K562 (cell line): ENCODE measurements around the gene RBM22. TPM values are rescaled to one million over a fixed set of nuclear protein-coding genes. Genes with fewer than 3 reads are reported as not detected.

Source experiments
- ATAC-seq: fragments of 200-7000 bp; cut with Tn5 transposase; 3 replicates; pipeline ENCODE4 v1.9.1; 2020; ENCODE audit warnings: moderate library complexity
- BruUV-seq: library from RNA; stranded (reverse); fragments of 400-500 nt; replicated peaks from 2 replicates; lab custom pipeline; 2021; lab: Mats Ljungman, UMichigan
- CTCF ChIA-PET: fragments of 300-600 bp; formaldehyde crosslinking; extraction: SDS; loops from one replicate; lab custom pipeline; 2021; ENCODE audit warnings: low intra/inter-chr PET ratio; lab: Yijun Ruan, JAX
- POLR2A ChIA-PET: fragments of 300-600, 350-650 bp; sonication (Branson Sonifier 250); formaldehyde crosslinking; extraction: SDS; loops from one replicate; lab custom pipeline; 2021; ENCODE audit warnings: antibody characterized with exemption, inconsistent platforms; lab: Yijun Ruan, JAX
- DNase-seq, 4 experiments: peaks; one replicate each; pipeline versions ENCODE4 v3.0.0 to v3.0.0-alpha.2; 2011 to 2018; ENCODE audit warnings: low spot score in 3 of 4, mixed read lengths in 3 of 4; ENCODE audit errors: extremely low read depth in 1 of 4
- FAIRE-seq: peaks from 2 replicates; lab custom pipeline; 2011; peaks lifted over from hg19 to GRCh38; lab: Jason Lieb, UNC
- H2AFZ ChIP-seq: 2 replicates; pipeline ENCODE4 v1.6.0; 2011; ENCODE audit warnings: low read depth, low read length, control low read depth, inconsistent platforms
- H3K27ac ChIP-seq: fragments of 200-600 bp; 3 replicates; pipeline ENCODE4 v1.8.0; 2011; ENCODE audit warnings: low read depth, mild to moderate bottlenecking, control low read depth, inconsistent platforms, low read length, moderate library complexity, mixed read lengths; ENCODE audit errors: extremely low read depth
- H3K27me3 ChIP-seq, 2 experiments: fragments of 300-600 bp in 1 of 2; 2 replicates in 1 of 2; 3 replicates in 1 of 2; pipeline versions ENCODE4 v1.6.0 to v1.8.0; 2011; ENCODE audit warnings: inconsistent platforms in 2 of 2, low read length in 2 of 2, mild to moderate bottlenecking in 1 of 2, mixed read lengths in 1 of 2, moderate library complexity in 1 of 2; ENCODE audit not compliant: control insufficient read depth in 2 of 2, insufficient read depth in 2 of 2
- H3K36me3 ChIP-seq: fragments of 300-600 bp; 3 replicates; pipeline ENCODE4 v1.8.0; 2011; ENCODE audit warnings: mild to moderate bottlenecking, low read length, inconsistent platforms; ENCODE audit not compliant: control insufficient read depth, insufficient read depth
- H3K4me1 ChIP-seq, 2 experiments: fragments of 200-600 bp in 1 of 2; replicated peaks in 1 of 2; 2 replicates in 1 of 2; 3 replicates in 1 of 2; pipeline versions ENCODE4 v1.5.1 to v1.8.0; 2011; ENCODE audit warnings: inconsistent platforms in 2 of 2, low read length in 2 of 2, mild to moderate bottlenecking in 1 of 2, mixed read lengths in 1 of 2, moderate library complexity in 1 of 2; ENCODE audit not compliant: control insufficient read depth in 2 of 2, insufficient read depth in 2 of 2
- H3K4me2 ChIP-seq: 2 replicates; pipeline ENCODE4 v1.6.1; 2011; ENCODE audit warnings: low read length, control low read depth, inconsistent platforms, mixed read lengths; ENCODE audit not compliant: insufficient read depth
- H3K4me3 ChIP-seq: fragments of 200-600 bp; sonication (generic), shearing (Covaris generic); 2 replicates; pipeline ENCODE4 v1.5.1; 2016; ENCODE audit warnings: control low read depth, inconsistent platforms
- H3K79me2 ChIP-seq: fragments of 200-600 bp; 3 replicates; pipeline ENCODE4 v1.8.0; 2011; ENCODE audit warnings: low read length, inconsistent platforms; ENCODE audit not compliant: control insufficient read depth, insufficient read depth
- H3K9ac ChIP-seq, 2 experiments: 2 replicates each; pipeline versions ENCODE4 v1.6.0 to v1.6.1; 2011; ENCODE audit warnings: low read depth in 2 of 2, low read length in 2 of 2, control low read depth in 1 of 2, inconsistent platforms in 1 of 2, mild to moderate bottlenecking in 1 of 2, mixed read lengths in 1 of 2; ENCODE audit not compliant: insufficient read depth in 1 of 2
- H3K9me1 ChIP-seq: one replicate; pipeline ENCODE4 v1.6.0; 2011; ENCODE audit warnings: inconsistent platforms, mild to moderate bottlenecking, low read length, moderate library complexity; ENCODE audit not compliant: control insufficient read depth, insufficient read depth
- H3K9me3 ChIP-seq: replicated peaks from 2 replicates; pipeline ENCODE4 v1.5.1; 2011; ENCODE audit warnings: low read depth, low read length, inconsistent platforms; ENCODE audit not compliant: control insufficient read depth, insufficient read depth
- H4K20me1 ChIP-seq: replicated peaks from 2 replicates; pipeline ENCODE4 v1.6.1; 2011; ENCODE audit warnings: low read length, inconsistent platforms, mixed read lengths; ENCODE audit not compliant: control insufficient read depth, insufficient read depth
- CTCF ChIP-seq, 3 experiments: IDR thresholded peaks in 2 of 3; conservative IDR thresholded peaks in 1 of 3; 2 replicates each; pipeline ENCODE4 v1.5.1; 2011 to 2012; ENCODE audit warnings: low read length in 3 of 3, mild to moderate bottlenecking in 3 of 3, control low read depth in 2 of 3, improper control_type of control experiment in 1 of 3, inconsistent platforms in 1 of 3, low read depth in 1 of 3, mixed read lengths in 1 of 3, moderate library complexity in 1 of 3; ENCODE audit not compliant: insufficient read depth in 2 of 3
- FOXJ3 ChIP-seq: sonication (generic); formaldehyde crosslinking; IDR thresholded peaks from 2 replicates; pipeline ENCODE4 v1.4.0; 2020; ENCODE audit warnings: mild to moderate bottlenecking, missing genetic modification reagents
- RAD21 ChIP-seq, 2 experiments: fragments of 250-450 bp in 1 of 2; fragments of 450-650 bp in 1 of 2; sonication (Bioruptor Pico) in 1 of 2; formaldehyde crosslinking in 1 of 2; IDR thresholded peaks in 1 of 2; conservative IDR thresholded peaks in 1 of 2; 2 replicates each; pipeline versions ENCODE4 v1.4.0 to v1.8.0; 2020 to 2022; ENCODE audit warnings: mild to moderate bottlenecking in 2 of 2, moderate library complexity in 1 of 2
- WGBS: fragments of 100-300 bp; shearing (Covaris generic); methylation state at CpG from one replicate; pipeline ENCODE4 v1.1.6; 2016; ENCODE audit warnings: low coverage, mixed read lengths; ENCODE audit not compliant: insufficient coverage; ENCODE audit errors: missing lambda C conversion rate; 5-methylcytosine and 5-hydroxymethylcytosine counted together
- in situ Hi-C: fragments of 300-500 bp; cut with MboI; formaldehyde crosslinking; loops from 4 replicates; pipeline ENCODE4 v1.15.0; 2018; ENCODE audit warnings: inconsistent platforms, mixed read lengths
- intact Hi-C: fragments of 100-400 bp; cut with micrococcal nuclease; formaldehyde crosslinking; loops from 2 replicates; pipeline ENCODE4 v1.14.2; 2022
- polyA plus RNA-seq, 8 experiments: library from polyadenylated mRNA; depleted of rRNA in 4 of 8; stranded (reverse) in 5 of 8; unstranded in 3 of 8; fragments of >200 nt; fragmentation: Nextera tagmentation in 2 of 8; fragmentation: Illumina TruSeq in 1 of 8; extraction: Ambion mirVana in 2 of 8; extraction: Trizol in 1 of 8; gene quantifications; 2 replicates each; pipeline versions ENCODE4 v1.2.1 to v1.2.3, GENCODE V29; 2011 to 2014; ENCODE audit warnings: inconsistent platforms in 1 of 8, missing spikeins in 1 of 8
- total RNA-seq, 7 experiments: library from RNA; depleted of rRNA in 6 of 7; stranded (reverse); fragments of >200 nt in 6 of 7; fragmentation: Illumina TruSeq in 2 of 7; extraction: Trizol in 2 of 7; gene quantifications; 2 replicates each; pipeline versions ENCODE4 v1.2.1 to v1.2.3, GENCODE V29; 2011 to 2021; ENCODE audit warnings: low replicate concordance in 1 of 7

The RBM22 gene
- total and polyA plus RNA-seq, 9 of the 15 experiments (the other 6 are each of a cell fraction or from before 2014, with no cell fraction given): 31.3 to 82.2 (median 44.8) TPM

- H3K27me3 ChIP-seq: peaks cover 19 to 49% of the 10 kb centered on the region in 2 experiments
- no peaks in the 10 kb centered on the region for H3K9me3 ChIP-seq
- peaks cover 6% of the 10 kb centered on the region; the same call in 1 of the 2 replicates for H4K20me1 ChIP-seq
- H3K4me1 ChIP-seq: peaks cover 9 to 30% of the 10 kb centered on the region in 2 experiments; a peak in 4 of 5 replicates
- no peaks in the 10 kb centered on the region for H3K36me3 ChIP-seq
- no peak overlapping the region for H3K27ac ChIP-seq
- H3K9ac ChIP-seq: no peak overlapping the region
- FAIRE-seq: no peak
- H3K79me2 ChIP-seq: no peaks in the 10 kb centered on the region
- WGBS: 2% methylated on average over 5 of the region's 5 CpGs
- intact Hi-C loops: no loop called here
- no peak for ATAC-seq
- DNase-seq: no peak
- in situ Hi-C loops: loop anchor here (5.0 to 10.0 kb wide), 2 partner anchors 91 to 198 kb away; no protein-coding TSS in a partner anchor
- H3K4me3 ChIP-seq: no peak overlapping the region
- H3K9me1 ChIP-seq: no peaks in the 10 kb centered on the region
- BruUV-seq: no TSS peak
- ChIA-PET POLR2A (interaction anchor here (0.6 to 0.8 kb wide), 3 partner anchors 47 to 491 kb away, joined by 3 to 4 read pairs (median 3); no protein-coding TSS in a partner anchor), CTCF (interaction anchor here (1.3 kb wide), 1 partner anchor 93 kb away, joined by 4 read pairs; no protein-coding TSS in a partner anchor)
- TF ChIP-seq RAD21 (CRISPR knock-in tag; conservative IDR thresholded peaks at IDR 0.05 in 1 of 2, IDR thresholded peaks at IDR 0.05 in 1 of 2) (peak in 1 of 2 experiments; percentile 16; a peak in 1 of 4 replicates), FOXJ3 (CRISPR knock-in tag) (no peak), CTCF (IDR thresholded peaks at IDR 0.05 in 2 of 3, conservative IDR thresholded peaks at IDR 0.05 in 1 of 3; ENCODE audit: insufficient read depth in 2 of 3, low read depth in 1 of 3, low read length in 3 of 3) (0 out of 6 replicates have a peak, but pooled peaks of 1 of the 3 experiments have one; percentile 6)
- H3K4me2 ChIP-seq: no peak overlapping the region
- no peak overlapping the region for H2AFZ ChIP-seq
These were observed 47.6 kb downstream of the RBM22 start for GRCh38 chr5:150653145-150653761.
